IMR-90 (cell line): Measurements from ENCODE around the gene VIPR2. TPM values are rescaled to one million over a fixed set of nuclear protein-coding genes. Genes with fewer than 3 reads are reported as not detected.

Experiments
- ATAC-seq: fragments of 200-7000 bp; cut with Tn5 transposase; 2 replicates; pipeline ENCODE4 v1.9.1; 2020; ENCODE audit warnings: low read depth, mild to moderate bottlenecking, moderate library complexity
- BruUV-seq: library from RNA; stranded (reverse); fragments of 400-500 nt; replicated peaks from 2 replicates; lab custom pipeline; 2021; lab: Mats Ljungman, UMichigan
- CTCF ChIA-PET: fragments of 300-600 bp; formaldehyde crosslinking; extraction: SDS; loops from one replicate; lab custom pipeline; 2021; ENCODE audit warnings: antibody characterized with exemption; lab: Yijun Ruan, JAX
- POLR2A ChIA-PET: fragments of 300-600 bp; sonication (Branson Sonifier 250); formaldehyde crosslinking; loops from one replicate; lab custom pipeline; 2022; ENCODE audit warnings: antibody characterized with exemption; ENCODE audit not compliant: unreplicated experiment; lab: Charles Lee
- DNase-seq: peaks from one replicate; pipeline ENCODE4 v3.0.0; 2013
- H2AFZ ChIP-seq: replicated peaks from 2 replicates; pipeline ENCODE3; 2013; ENCODE audit warnings: low read length, mild to moderate bottlenecking; ENCODE audit not compliant: poor library complexity
- H2AK5ac ChIP-seq: 2 replicates; pipeline ENCODE4 v1.6.1; 2013; ENCODE audit warnings: low read depth, low read length, inconsistent platforms
- H2AK9ac ChIP-seq: replicated peaks from 2 replicates; pipeline ENCODE3; 2013; ENCODE audit warnings: mild to moderate bottlenecking, low read depth, low read length, moderate library complexity; ENCODE audit not compliant: poor library complexity
- H2BK120ac ChIP-seq: 2 replicates; pipeline ENCODE4 v1.6.1; 2013; ENCODE audit warnings: low read depth, low read length, inconsistent platforms
- H2BK15ac ChIP-seq: 3 replicates; pipeline ENCODE4 v1.6.1; 2013; ENCODE audit warnings: low read depth, low read length, inconsistent platforms
- H2BK20ac ChIP-seq: 2 replicates; pipeline ENCODE4 v1.6.1; 2013; ENCODE audit warnings: low read depth, mild to moderate bottlenecking, inconsistent platforms, low read length, moderate library complexity
- H2BK5ac ChIP-seq: 2 replicates; pipeline ENCODE4 v1.6.1; 2013; ENCODE audit warnings: mild to moderate bottlenecking, low read depth, low read length, inconsistent platforms; ENCODE audit not compliant: poor library complexity, severe bottlenecking
- H3K14ac ChIP-seq: replicated peaks from 2 replicates; pipeline ENCODE4 v1.6.1; 2013; ENCODE audit warnings: low read depth, low read length, inconsistent platforms
- H3K18ac ChIP-seq: 2 replicates; pipeline ENCODE4 v1.6.1; 2013; ENCODE audit warnings: low read depth, low read length, control low read depth
- H3K23ac ChIP-seq: 2 replicates; pipeline ENCODE4 v1.6.1; 2013; ENCODE audit warnings: low read depth, low read length, inconsistent platforms
- H3K27ac ChIP-seq: 2 replicates; pipeline ENCODE4 v1.5.1; 2013; ENCODE audit warnings: mild to moderate bottlenecking, control low read depth, low read length; ENCODE audit not compliant: insufficient read depth
- H3K27me3 ChIP-seq: 2 replicates; pipeline ENCODE4 v1.6.1; 2013; ENCODE audit warnings: low read length; ENCODE audit not compliant: control insufficient read depth, insufficient read depth
- H3K36me3 ChIP-seq: 2 replicates; pipeline ENCODE4 v1.6.1; 2013; ENCODE audit warnings: low read length, mixed read lengths; ENCODE audit not compliant: control insufficient read depth, insufficient read depth
- H3K4ac ChIP-seq: 2 replicates; pipeline ENCODE4 v1.6.1; 2013; ENCODE audit warnings: low read depth, low read length, inconsistent platforms
- H3K4me1 ChIP-seq: 2 replicates; pipeline ENCODE4 v1.6.1; 2013; ENCODE audit warnings: low read length, mixed read lengths; ENCODE audit not compliant: control insufficient read depth, insufficient read depth
- H3K4me2 ChIP-seq: 2 replicates; pipeline ENCODE4 v1.6.1; 2013; ENCODE audit warnings: low read depth, mild to moderate bottlenecking, control low read depth, low read length, moderate library complexity
- H3K4me3 ChIP-seq: 2 replicates; pipeline ENCODE4 v1.5.1; 2013; ENCODE audit warnings: low read depth, mild to moderate bottlenecking, control low read depth, low read length, moderate library complexity; ENCODE audit not compliant: insufficient read depth
- H3K56ac ChIP-seq: 2 replicates; pipeline ENCODE4 v1.6.1; 2013; ENCODE audit warnings: low read length, inconsistent platforms; ENCODE audit not compliant: insufficient read depth; ENCODE audit errors: extremely low read depth
- H3K79me1 ChIP-seq, 2 experiments: 2 replicates each; pipeline ENCODE4 v1.6.1; 2013; ENCODE audit warnings: low read length in 2 of 2, inconsistent platforms in 1 of 2, low read depth in 1 of 2
- H3K9ac ChIP-seq: 2 replicates; pipeline ENCODE4 v1.6.1; 2013; ENCODE audit warnings: low read depth, low read length, control low read depth
- H3K9me1 ChIP-seq: 2 replicates; pipeline ENCODE4 v1.6.1; 2013; ENCODE audit warnings: low read length, inconsistent platforms; ENCODE audit not compliant: insufficient read depth
- H3K9me3 ChIP-seq: 2 replicates; pipeline ENCODE4 v1.6.1; 2013; ENCODE audit warnings: low read length; ENCODE audit not compliant: control insufficient read depth, insufficient read depth
- H4K20me1 ChIP-seq: 2 replicates; pipeline ENCODE4 v1.6.1; 2013; ENCODE audit warnings: low read length, inconsistent platforms; ENCODE audit not compliant: insufficient read depth
- H4K5ac ChIP-seq: 2 replicates; pipeline ENCODE4 v1.6.1; 2013; ENCODE audit warnings: mild to moderate bottlenecking, low read depth, low read length, control low read depth
- H4K8ac ChIP-seq, 2 experiments: 2 replicates each; pipeline ENCODE4 v1.6.1; 2013; ENCODE audit warnings: low read depth in 2 of 2, low read length in 2 of 2, control low read depth in 1 of 2, inconsistent platforms in 1 of 2
- H4K91ac ChIP-seq: 2 replicates; pipeline ENCODE4 v1.6.1; 2013; ENCODE audit warnings: low read depth, low read length, inconsistent platforms; ENCODE audit not compliant: insufficient read depth
- BHLHE40 ChIP-seq: fragments of 150-350 bp; IDR thresholded peaks from 2 replicates; pipeline ENCODE4 v1.6.1; 2016; ENCODE audit warnings: mild to moderate bottlenecking, low read depth, low read length
- CHD1 ChIP-seq: IDR thresholded peaks from 2 replicates; pipeline ENCODE4 v1.6.1; 2012; ENCODE audit warnings: low read depth, low read length, improper control_type of control experiment
- CTCF ChIP-seq: conservative IDR thresholded peaks from 2 replicates; pipeline ENCODE4 v1.5.1; 2012; ENCODE audit warnings: mild to moderate bottlenecking, low read depth, low read length, improper control_type of control experiment
- FOS ChIP-seq: fragments of 150-350 bp; IDR thresholded peaks from 2 replicates; pipeline ENCODE4 v1.6.1; 2016; ENCODE audit warnings: low read depth, low read length
- MAFK ChIP-seq: IDR thresholded peaks from 2 replicates; pipeline ENCODE4 v1.6.1; 2012; ENCODE audit warnings: low read depth, low read length, improper control_type of control experiment
- MXI1 ChIP-seq: IDR thresholded peaks from 2 replicates; pipeline ENCODE4 v1.6.1; 2012; ENCODE audit warnings: low read depth, mild to moderate bottlenecking, low read length, moderate library complexity, borderline replicate concordance
- NFE2L2 ChIP-seq: fragments of 150-350 bp; IDR thresholded peaks from 2 replicates; pipeline ENCODE4 v1.6.1; 2016; ENCODE audit warnings: low read depth, mild to moderate bottlenecking, low read length
- POLR2A ChIP-seq: IDR thresholded peaks from 2 replicates; pipeline ENCODE4 v1.6.1; 2012; ENCODE audit warnings: mild to moderate bottlenecking, low read depth, low read length
- RAD21 ChIP-seq: IDR thresholded peaks from 2 replicates; pipeline ENCODE4 v1.6.1; 2012; ENCODE audit warnings: low read length, improper control_type of control experiment
- RCOR1 ChIP-seq: IDR thresholded peaks from 2 replicates; pipeline ENCODE4 v1.6.1; 2012; ENCODE audit warnings: mild to moderate bottlenecking, low read length, improper control_type of control experiment; ENCODE audit not compliant: insufficient replicate concordance
- RFX5 ChIP-seq: IDR thresholded peaks from 2 replicates; pipeline ENCODE4 v1.8.0; 2012; ENCODE audit warnings: low read depth, mild to moderate bottlenecking, low read length, moderate library complexity
- SMC3 ChIP-seq: fragments of 150-350 bp; IDR thresholded peaks from 2 replicates; pipeline ENCODE4 v1.6.1; 2016; ENCODE audit warnings: low read depth, mild to moderate bottlenecking, antibody characterized with exemption, low read length, moderate library complexity
- USF2 ChIP-seq: fragments of 150-350 bp; IDR thresholded peaks from 2 replicates; pipeline ENCODE4 v1.6.1; 2017; ENCODE audit warnings: mild to moderate bottlenecking, antibody characterized with exemption, low read length, low read depth
- WGBS, 2 experiments: methylation state at CpG; one replicate each; pipeline versions ENCODE4 v1.1.5 to v1.1.7; 2013; ENCODE audit warnings: missing lambda C conversion rate in 2 of 2; ENCODE audit not compliant: insufficient read length in 1 of 2; ENCODE audit errors: extremely low coverage in 2 of 2; 5-methylcytosine and 5-hydroxymethylcytosine counted together
- dilution Hi-C: fragments of 300-500 bp; cut with HindIII; formaldehyde crosslinking; loops from one replicate; pipeline ENCODE4 v1.14.3; 2018; ENCODE audit warnings: low sequenced_read_pairs; ENCODE audit not compliant: unreplicated experiment
- in situ Hi-C: fragments of 300-500 bp; cut with MboI; formaldehyde crosslinking; loops from 3 replicates; pipeline ENCODE4 v1.14.3; 2019; ENCODE audit warnings: low sequenced_read_pairs, inconsistent platforms, mixed read lengths
- intact Hi-C: fragments of 100-400 bp; cut with micrococcal nuclease; formaldehyde crosslinking; loops from 2 replicates; pipeline ENCODE4 v1.10.0; 2022
- polyA plus RNA-seq, 3 experiments: library from polyadenylated mRNA; depleted of rRNA; stranded (reverse); fragments of >200 nt; gene quantifications; 2 replicates each; pipeline ENCODE4 v1.2.3, GENCODE V29; 2012; ENCODE audit warnings: low replicate concordance in 1 of 3
- total RNA-seq: library from RNA; depleted of rRNA; stranded (reverse); fragments of >200 nt; gene quantifications from 2 replicates; pipeline ENCODE4 v1.2.3, GENCODE V29; 2012

Gene VIPR2
- total and polyA plus RNA-seq, 2 of the 4 experiments (the other 2 are of a cell fraction): not detected

- dilution Hi-C loops (no loop called here), intact Hi-C loops (no loop called here), in situ Hi-C loops (no loop called here)
- Histone ChIP-seq H2BK5ac (no peak overlapping the region), H3K27ac (no peak overlapping the region), H2BK20ac (no peak overlapping the region), H3K56ac (no peak overlapping the region), H4K8ac (no peak overlapping the region), H4K5ac (no peak overlapping the region), H3K4me1 (no peaks in the 10 kb centered on the region), H3K9me1 (no peaks in the 10 kb centered on the region), H3K27me3 (no peaks in the 10 kb centered on the region), H3K23ac (no peak overlapping the region), H2AK9ac (no peak overlapping the region), H2BK120ac (no peak overlapping the region), H2AK5ac (no peak overlapping the region), H3K4me2 (no peak overlapping the region), H3K18ac (no peak overlapping the region), H2BK15ac (no peak overlapping the region), H3K9me3 (peaks cover 63% of the 10 kb centered on the region), H4K91ac (no peak overlapping the region), H3K4me3 (no peak overlapping the region), H3K9ac (no peak overlapping the region), H3K36me3 (no peaks in the 10 kb centered on the region), H3K14ac (no peak overlapping the region), H3K4ac (no peak overlapping the region), H4K20me1 (no peaks in the 10 kb centered on the region), H2AFZ (no peak overlapping the region), H3K79me1 (no peaks in the 10 kb centered on the region)
- TF ChIP-seq RCOR1 (no peak), MAFK (no peak), RFX5 (no peak), BHLHE40 (no peak), CTCF (no peak), MXI1 (no peak), NFE2L2 (no peak), USF2 (no peak), SMC3 (no peak), FOS (no peak), RAD21 (no peak), CHD1 (no peak), POLR2A (no peak)
- WGBS, 2 experiments: 5% methylated on average over 3 of the region's 13 CpGs; no CpG with 5 or more reads in 1 of the 2 experiments
- DNase-seq (no peak), ATAC-seq (no peak)
- BruUV-seq: no TSS peak
- ChIA-PET CTCF (no interaction called here), POLR2A (no interaction called here)
Measured at GRCh38 chr7:159092701-159093121, 52.0 kb downstream of the VIPR2 start.
